GM23338 (cell line): ENCODE data around the gene STIM1.

Source experiments
- ETS1 ChIP-seq: IDR thresholded peaks from 2 replicates; pipeline ENCODE4 v1.6.1; 2016; ENCODE audit warnings: antibody characterized with exemption
- EZH2 ChIP-seq: fragments of 200-600 bp; sonication (generic); IDR thresholded peaks from one replicate; pipeline ENCODE4 v1.8.0; 2017; ENCODE audit warnings: antibody characterized with exemption, mild to moderate bottlenecking, low read depth; ENCODE audit not compliant: unreplicated experiment
- EZH2phosphoT487 ChIP-seq: fragments of 200-600 bp; sonication (generic); IDR thresholded peaks from one replicate; pipeline ENCODE4 v1.8.1; 2018; ENCODE audit warnings: antibody characterized with exemption; ENCODE audit not compliant: unreplicated experiment
- JUNB ChIP-seq: IDR thresholded peaks from one replicate; pipeline ENCODE4 v1.6.1; 2016; ENCODE audit warnings: antibody characterized with exemption; ENCODE audit not compliant: unreplicated experiment
- POLR2AphosphoS5 ChIP-seq: IDR thresholded peaks from 2 replicates; pipeline ENCODE4 v1.6.1; 2016; ENCODE audit warnings: antibody characterized with exemption, low read depth
- REST ChIP-seq: IDR thresholded peaks from one replicate; pipeline ENCODE4 v1.6.1; 2018; ENCODE audit warnings: antibody characterized with exemption; ENCODE audit not compliant: unreplicated experiment
- ZNF331 ChIP-seq: fragments of 250-450 bp; sonication (Bioruptor Pico); IDR thresholded peaks from 2 replicates; pipeline ENCODE4 v1.5.0; 2020; ENCODE audit warnings: low read depth, mild to moderate bottlenecking, moderate library complexity
- TF ChIP-seq, protein P1 (sequence below), 2 experiments: fragments of 200-600 bp in 1 of 2; sonication (generic) in 1 of 2; conservative IDR thresholded peaks; 2 replicates each; pipeline versions ENCODE4 v1.5.1 to v1.6.1; 2016 to 2017; ENCODE audit warnings: antibody characterized with exemption in 2 of 2, low read depth in 2 of 2, mild to moderate bottlenecking in 2 of 2, moderate library complexity in 1 of 2

DNA sequence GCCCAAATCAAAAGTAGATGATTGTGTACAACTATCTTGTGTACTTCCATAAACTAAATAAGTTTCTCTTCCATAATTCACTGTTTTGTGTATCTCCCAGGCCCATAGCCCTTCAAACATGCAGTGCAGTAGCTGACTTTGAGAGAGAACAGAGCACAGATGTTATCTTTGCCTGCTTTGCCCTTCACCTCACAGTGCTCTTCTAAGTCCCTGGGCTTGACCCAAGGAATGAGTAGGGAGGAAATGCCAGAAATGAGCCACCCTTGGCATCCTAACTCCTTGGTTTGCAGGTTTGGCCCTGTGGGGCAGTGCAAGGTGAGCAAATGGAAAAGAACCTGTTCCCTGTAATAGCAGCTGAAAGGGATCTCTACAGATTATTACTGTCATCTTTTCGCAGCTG lies 79.2 kb downstream of the STIM1 start:
- TF ChIP-seq EZH2 (no peak), POLR2AphosphoS5 (no peak), JUNB (no peak), ZNF331 (CRISPR knock-in tag) (no peak), ETS1 (no peak), REST (no peak), EZH2phosphoT487 (no peak)
- TF ChIP-seq, protein P1, sequence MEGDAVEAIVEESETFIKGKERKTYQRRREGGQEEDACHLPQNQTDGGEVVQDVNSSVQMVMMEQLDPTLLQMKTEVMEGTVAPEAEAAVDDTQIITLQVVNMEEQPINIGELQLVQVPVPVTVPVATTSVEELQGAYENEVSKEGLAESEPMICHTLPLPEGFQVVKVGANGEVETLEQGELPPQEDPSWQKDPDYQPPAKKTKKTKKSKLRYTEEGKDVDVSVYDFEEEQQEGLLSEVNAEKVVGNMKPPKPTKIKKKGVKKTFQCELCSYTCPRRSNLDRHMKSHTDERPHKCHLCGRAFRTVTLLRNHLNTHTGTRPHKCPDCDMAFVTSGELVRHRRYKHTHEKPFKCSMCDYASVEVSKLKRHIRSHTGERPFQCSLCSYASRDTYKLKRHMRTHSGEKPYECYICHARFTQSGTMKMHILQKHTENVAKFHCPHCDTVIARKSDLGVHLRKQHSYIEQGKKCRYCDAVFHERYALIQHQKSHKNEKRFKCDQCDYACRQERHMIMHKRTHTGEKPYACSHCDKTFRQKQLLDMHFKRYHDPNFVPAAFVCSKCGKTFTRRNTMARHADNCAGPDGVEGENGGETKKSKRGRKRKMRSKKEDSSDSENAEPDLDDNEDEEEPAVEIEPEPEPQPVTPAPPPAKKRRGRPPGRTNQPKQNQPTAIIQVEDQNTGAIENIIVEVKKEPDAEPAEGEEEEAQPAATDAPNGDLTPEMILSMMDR (conservative IDR thresholded peaks at IDR 0.05; ENCODE audit: low read depth in 2 of 2): no peak
